ENCODE results near the gene CREB5.

DNA sequence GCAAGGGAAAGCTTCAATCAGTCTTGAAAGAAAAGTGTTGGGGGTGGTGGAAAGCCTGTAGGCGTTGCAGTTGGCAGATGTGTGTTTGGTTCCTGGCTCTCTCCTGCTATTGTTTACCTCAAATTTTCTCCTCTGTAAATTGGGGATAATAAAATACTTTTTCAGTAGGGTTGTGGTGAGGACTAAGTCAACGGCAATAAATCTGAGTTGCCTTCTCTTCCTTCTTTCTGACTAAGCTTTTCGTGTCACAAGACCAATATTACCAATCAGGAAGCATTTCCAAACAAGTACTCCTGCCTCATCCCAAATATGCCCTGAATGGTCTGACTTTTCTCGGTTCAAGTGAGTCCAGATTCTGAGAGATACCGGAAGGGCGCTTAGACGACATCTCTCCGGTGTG, 54.0 kb downstream of the CREB5 start:
- TF ChIP-seq TAF1 (IDR thresholded peaks at IDR 0.05; ENCODE audit: low read depth) (no peak), TCF12 (IDR thresholded peaks at IDR 0.05; ENCODE audit: low read depth) (no peak), TEAD4 (IDR thresholded peaks at IDR 0.05) (no peak), RAD21 (IDR thresholded peaks at IDR 0.05; ENCODE audit: low read depth) (no peak)
- TF ChIP-seq, protein P1, sequence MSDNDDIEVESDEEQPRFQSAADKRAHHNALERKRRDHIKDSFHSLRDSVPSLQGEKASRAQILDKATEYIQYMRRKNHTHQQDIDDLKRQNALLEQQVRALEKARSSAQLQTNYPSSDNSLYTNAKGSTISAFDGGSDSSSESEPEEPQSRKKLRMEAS (IDR thresholded peaks at IDR 0.05), result no peak
